ENCODE results near the gene KCNH1. TPM values are rescaled to one million over a fixed set of nuclear protein-coding genes. Genes with fewer than 3 reads are reported as not detected.

Gene KCNH1
- total and polyA plus RNA-seq, 3 donors from 2014 or later = 1.5 to 4.2 (median 2.8) TPM

GRCh38 chr1:210687582-210688279 is 446.2 kb downstream of the KCNH1 start:
- no peak for TF ChIP-seq CTCF (IDR thresholded peaks at IDR 0.05)
- 82 to 84% methylated on average over 7 of the region's 7 CpGs for WGBS, 2 donors
- intact Hi-C loops (cut with DNase I; ENCODE audit: low total_unique reads) = no loop called here
- H3K4me3 ChIP-seq = no peak overlapping the region
- H3K27ac ChIP-seq = no peak overlapping the region
- no peaks in the 10 kb centered on the region for H3K27me3 ChIP-seq
- DNase-seq = no peak
- H3K36me3 ChIP-seq (ENCODE audit: low read depth, missing control alignments) = no peaks in the 10 kb centered on the region
- H3K4me1 ChIP-seq = peaks cover 4% of the 10 kb centered on the region
- no peaks in the 10 kb centered on the region for H3K9me3 ChIP-seq

- Histone ChIP-seq H3K4me3 (no peak overlapping the region), H3K27ac (no peak overlapping the region), H3K27me3 (no peaks in the 10 kb centered on the region), H3K36me3 (ENCODE audit: low read depth, missing control alignments) (no peaks in the 10 kb centered on the region), H3K9me3 (no peaks in the 10 kb centered on the region), H3K4me1 (peaks cover 4% of the 10 kb centered on the region)
- DNase-seq = no peak
- TF ChIP-seq POLR2A (IDR thresholded peaks at IDR 0.05) = no peak
- no peak for TF ChIP-seq CTCF (IDR thresholded peaks at IDR 0.05)
- 35 to 51% methylated on average over 3 of the region's 3 CpGs for WGBS, 2 donors
- intact Hi-C loops (cut with DNase I; ENCODE audit: low total_unique reads) = no loop called here
These were observed 447.1 kb downstream of the KCNH1 start for GRCh38 chr1:210686841-210687240.

GRCh38 chr1:210685295-210685650 is 448.7 kb downstream of the KCNH1 start:
- Histone ChIP-seq H3K9me3 (no peaks in the 10 kb centered on the region), H3K27ac (no peak overlapping the region), H3K36me3 (ENCODE audit: low read depth, missing control alignments) (no peaks in the 10 kb centered on the region), H3K4me1 (peaks cover 4% of the 10 kb centered on the region), H3K27me3 (no peaks in the 10 kb centered on the region), H3K4me3 (no peak overlapping the region)
- intact Hi-C loops (cut with DNase I; ENCODE audit: low total_unique reads) = no loop called here
- TF ChIP-seq POLR2A (IDR thresholded peaks at IDR 0.05) (no peak), CTCF (IDR thresholded peaks at IDR 0.05) (no peak)
- WGBS, 2 donors = 97 to 100% methylated on average over 3 of the region's 3 CpGs
- DNase-seq = no peak

GRCh38 chr1:210684466-210685294 is 449.3 kb downstream of the KCNH1 start:
- TF ChIP-seq POLR2A (IDR thresholded peaks at IDR 0.05) (no peak), CTCF (IDR thresholded peaks at IDR 0.05) (no peak)
- DNase-seq = no peak
- Histone ChIP-seq H3K36me3 (ENCODE audit: low read depth, missing control alignments) (no peaks in the 10 kb centered on the region), H3K4me1 (peaks cover 4% of the 10 kb centered on the region), H3K9me3 (no peaks in the 10 kb centered on the region), H3K27ac (no peak overlapping the region), H3K4me3 (no peak overlapping the region), H3K27me3 (no peaks in the 10 kb centered on the region)
- 70 to 93% methylated on average over 5 of the region's 5 CpGs for WGBS, 2 donors
- intact Hi-C loops (cut with DNase I; ENCODE audit: low total_unique reads) = no loop called here

All from testis (tissue), 3 donors.